Parathyroid adenoma (tissue), 2 donors: ENCODE data around the gene KRTAP10-7.
"Not testable (repeated sequence)": the region's sequence is repeated elsewhere in the genome, so short reads cannot be mapped to it uniquely, and the experiment has no call there.

ENCODE experiments used
- H2AFZ ChIP-seq: fragments of 300-600 bp; sonication (generic); one replicate; pipeline ENCODE4 v1.7.0; 2017; ENCODE audit warnings: antibody characterized with exemption, mild to moderate bottlenecking
- H3K27ac ChIP-seq: fragments of 300-600 bp; sonication (generic); one replicate; pipeline ENCODE4 v1.7.0; 2017
- H3K27me3 ChIP-seq: fragments of 300-600 bp; sonication (generic); one replicate; pipeline ENCODE4 v1.7.0; 2017; ENCODE audit warnings: low read length; ENCODE audit not compliant: control insufficient read depth, insufficient read depth
- H3K36me3 ChIP-seq: fragments of 300-600 bp; sonication (generic); one replicate; pipeline ENCODE4 v1.7.0; 2017; ENCODE audit warnings: low read length; ENCODE audit not compliant: control insufficient read depth, insufficient read depth
- H3K4me1 ChIP-seq: fragments of 300-600 bp; sonication (generic); one replicate; pipeline ENCODE4 v1.7.0; 2017; ENCODE audit warnings: control low read depth
- H3K4me2 ChIP-seq: fragments of 300-600 bp; sonication (generic); one replicate; pipeline ENCODE4 v1.7.0; 2017; ENCODE audit warnings: low read length
- H3K4me3 ChIP-seq: fragments of 300-600 bp; sonication (generic); one replicate; pipeline ENCODE4 v1.7.0; 2017; ENCODE audit warnings: low read depth, low read length
- H3K79me2 ChIP-seq: fragments of 300-600 bp; sonication (generic); one replicate; pipeline ENCODE4 v1.7.0; 2017; ENCODE audit warnings: control low read depth
- H3K9ac ChIP-seq: fragments of 300-600 bp; sonication (generic); one replicate; pipeline ENCODE4 v1.7.0; 2017; ENCODE audit warnings: mild to moderate bottlenecking
- H3K9me3 ChIP-seq: fragments of 300-600 bp; sonication (generic); one replicate; pipeline ENCODE4 v1.7.0; 2017; ENCODE audit warnings: low read length; ENCODE audit not compliant: control insufficient read depth
- CTCF ChIP-seq: fragments of 300-600 bp; sonication (generic); IDR thresholded peaks from one replicate; pipeline ENCODE4 v1.7.0; 2017; ENCODE audit warnings: antibody characterized with exemption, mild to moderate bottlenecking
- donor health status: primary hyperparathyroidism.

Gene KRTAP10-7

GRCh38 chr21:44637018-44637850 lies 36.8 kb downstream of the KRTAP10-7 start, which contains the start of gene KRTAP10-10:
KRTAP10-10 (plus strand) TSS chr21:44637356; CDS start chr21:44637418, 62 bp downstream.
- no peaks in the 10 kb centered on the region for H3K27me3 ChIP-seq
- no peak within 1 kb of the TSS for H2AFZ ChIP-seq

GRCh38 chr21:44637851-44638348 lies 37.5 kb downstream of the KRTAP10-7 start:
- not testable (repeated sequence) for H2AFZ ChIP-seq, H3K4me3 ChIP-seq, H3K9ac ChIP-seq, H3K4me2 ChIP-seq, H3K9me3 ChIP-seq, H3K36me3 ChIP-seq, H3K27me3 ChIP-seq, H3K4me1 ChIP-seq, H3K27ac ChIP-seq, H3K79me2 ChIP-seq

More at GRCh38 chr21:44637018-44637850, 36.8 kb downstream of the KRTAP10-7 start, which contains the start of gene KRTAP10-10:
- no peak within 1 kb of the TSS for H3K27ac ChIP-seq
- H3K9ac ChIP-seq: no peak within 1 kb of the TSS
- no peak within 1 kb of the TSS for H3K4me2 ChIP-seq
- no peak for TF ChIP-seq CTCF
- no peaks in the 10 kb centered on the region for H3K4me1 ChIP-seq
- H3K79me2 ChIP-seq: no peaks in the 10 kb centered on the region
- no peaks in the 10 kb centered on the region for H3K9me3 ChIP-seq
- H3K36me3 ChIP-seq: no peaks in the 10 kb centered on the region
- no peak within 1 kb of the TSS for H3K4me3 ChIP-seq

GRCh38 chr21:44638506-44639330 lies 38.3 kb downstream of the KRTAP10-7 start:
- H3K79me2 ChIP-seq, H3K27ac ChIP-seq, H2AFZ ChIP-seq, H3K4me3 ChIP-seq, H3K9ac ChIP-seq, H3K27me3 ChIP-seq, H3K36me3 ChIP-seq, H3K9me3 ChIP-seq, H3K4me1 ChIP-seq, H3K4me2 ChIP-seq: not testable (repeated sequence)

GRCh38 chr21:44639331-44639655 lies 38.9 kb downstream of the KRTAP10-7 start:
- no peak for TF ChIP-seq CTCF
- Histone ChIP-seq H3K4me3 (no peak overlapping the region), H3K4me2 (no peak overlapping the region), H3K27ac (no peak overlapping the region), H3K36me3 (no peaks in the 10 kb centered on the region), H3K79me2 (no peaks in the 10 kb centered on the region), H3K27me3 (no peaks in the 10 kb centered on the region), H3K4me1 (no peaks in the 10 kb centered on the region), H3K9me3 (no peaks in the 10 kb centered on the region), H3K9ac (no peak overlapping the region), H2AFZ (no peak overlapping the region)

DNA sequence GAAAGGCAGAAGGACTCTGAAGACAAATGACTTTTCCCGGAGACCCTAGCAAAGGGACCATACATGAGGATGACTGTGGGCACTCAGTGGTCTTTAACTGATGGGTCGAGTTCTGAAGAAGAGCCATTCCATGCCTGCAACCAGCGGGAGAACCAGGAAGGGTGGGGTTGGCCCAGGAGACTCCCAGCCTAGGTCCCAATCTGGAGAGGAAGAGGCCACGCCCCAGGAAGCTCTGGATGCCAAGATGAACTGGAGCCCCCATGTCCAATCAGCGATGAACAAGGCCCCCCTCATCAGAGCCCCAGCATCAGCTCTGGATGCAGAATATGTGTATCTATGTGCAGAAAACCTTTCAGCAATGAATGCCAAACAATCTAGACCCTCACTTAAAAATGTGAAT lies 40.4 kb downstream of the KRTAP10-7 start:
- no peak overlapping the region for H2AFZ ChIP-seq
- H3K9ac ChIP-seq: no peak overlapping the region
- H3K4me1 ChIP-seq: no peaks in the 10 kb centered on the region
- H3K36me3 ChIP-seq: no peaks in the 10 kb centered on the region
- no peaks in the 10 kb centered on the region for H3K27me3 ChIP-seq
- no peak overlapping the region for H3K4me2 ChIP-seq
- TF ChIP-seq CTCF: no peak
- no peaks in the 10 kb centered on the region for H3K79me2 ChIP-seq
- no peaks in the 10 kb centered on the region for H3K9me3 ChIP-seq
- H3K4me3 ChIP-seq: no peak overlapping the region
- no peak overlapping the region for H3K27ac ChIP-seq
